Left lung (tissue), 10 donors: ENCODE data around the gene ITGB5. TPM values are rescaled to one million over a fixed set of nuclear protein-coding genes. Genes with fewer than 3 reads are reported as not detected.

Experiments
- ATAC-seq: fragments of 200-7000 bp; cut with Tn5 transposase; one replicate; pipeline ENCODE4 v1.9.1; 2020; ENCODE audit warnings: moderate library complexity
- DNase-seq, 4 donors: peaks; one replicate each; pipeline ENCODE4 v3.0.0-alpha.2; 2013 to 2020
- H3K27ac ChIP-seq, 2 donors: fragments of 200-600 bp; sonication (generic) in 1 of 2; one replicate each; pipeline versions ENCODE4 v1.5.0 to v1.8.0; 2020 to 2021
- H3K27me3 ChIP-seq, 2 donors: fragments of 200-600 bp; sonication (generic) in 1 of 2; one replicate each; pipeline versions ENCODE4 v1.5.0 to v1.8.0; 2020 to 2021
- H3K36me3 ChIP-seq, 2 donors: fragments of 200-600 bp; sonication (generic) in 1 of 2; one replicate each; pipeline versions ENCODE4 v1.5.0 to v1.8.0; 2020 to 2021
- H3K4me1 ChIP-seq, 2 donors: fragments of 200-600 bp; one replicate each; pipeline ENCODE4 v1.8.0; 2021
- H3K4me3 ChIP-seq, 2 donors: fragments of 200-600 bp; sonication (generic) in 1 of 2; one replicate each; pipeline versions ENCODE4 v1.5.0 to v1.8.0; 2020 to 2021; ENCODE audit warnings: mild to moderate bottlenecking in 1 of 2
- H3K9me3 ChIP-seq, 2 donors: fragments of 200-600 bp; sonication (generic) in 1 of 2; one replicate each; pipeline versions ENCODE4 v1.5.0 to v1.8.0; 2020 to 2021
- CTCF ChIP-seq, 2 donors: fragments of 200-600 bp; sonication (generic) in 1 of 2; IDR thresholded peaks; one replicate each; pipeline versions ENCODE4 v1.5.0 to v1.8.0; 2021; ENCODE audit warnings: antibody characterized with exemption in 2 of 2
- intact Hi-C, 2 donors: fragments of 100-400 bp; cut with DNase I; formaldehyde crosslinking; loops; one replicate each; pipeline versions ENCODE4 v1.11.2 to v1.14.2; 2022
- polyA plus RNA-seq, 6 donors: library from polyadenylated mRNA; unstranded; fragments of 120-200 nt; gene quantifications; one replicate each; pipeline ENCODE4 v1.2.1, GENCODE V29; 2013; ENCODE audit not compliant: insufficient read length in 6 of 6
- total RNA-seq, 2 donors: library from RNA; stranded (reverse); fragmentation: NEBNext Ultra II Directional; extraction: Animal tissue kit (Norgen Biotek cat#: 25700); gene quantifications; one replicate each; pipeline ENCODE4 v1.2.1, GENCODE V29; 2021
- donor health status: DM: no; HTN: yes; CAD: no.
- donor health status: DM: no; HTN: no; CAD: no.

Gene ITGB5
- total and polyA plus RNA-seq, 8 donors, result 54.8 to 142 (median 67.4) TPM

- no peak for TF ChIP-seq CTCF (IDR thresholded peaks at IDR 0.05)
- H3K4me1 ChIP-seq, result no peaks in the 10 kb centered on the region
- no peak within 1 kb of the TSS for H3K4me3 ChIP-seq
- no peaks in the 10 kb centered on the region for H3K36me3 ChIP-seq
- H3K27ac ChIP-seq, result no peak within 1 kb of the TSS
- no peaks in the 10 kb centered on the region for H3K27me3 ChIP-seq
- DNase-seq (no peak), ATAC-seq (no peak)
- no peaks in the 10 kb centered on the region for H3K9me3 ChIP-seq
- intact Hi-C loops, result loop anchor here in 1 of 2 donors (10.0 kb wide), 1 partner anchor 230 kb away; no protein-coding TSS in a partner anchor
Observed at GRCh38 chr3:124934577-124934976, 47.4 kb upstream of the ITGB5 start, which contains the start of gene MUC13. Gene MUC13, minus strand, starts transcription at chr3:124934751. Its CDS starts 39 bp downstream, at chr3:124934712.

GRCh38 chr3:124928333-124929202 lies 41.4 kb upstream of the ITGB5 start:
- peak; percentile 58 to 68 for TF ChIP-seq CTCF (IDR thresholded peaks at IDR 0.05)
- no peaks in the 10 kb centered on the region for H3K4me1 ChIP-seq
- no peaks in the 10 kb centered on the region for H3K27me3 ChIP-seq
- DNase-seq (peak in 3 of 4 donors; percentile 30 to 70 (median 56)), ATAC-seq (peak; percentile 88)
- no peak overlapping the region for H3K4me3 ChIP-seq
- H3K9me3 ChIP-seq, result no peaks in the 10 kb centered on the region
- H3K27ac ChIP-seq, result no peak overlapping the region
- intact Hi-C loops, result no loop called here
- H3K36me3 ChIP-seq, result no peaks in the 10 kb centered on the region

GRCh38 chr3:124927574-124928045 lies 40.4 kb upstream of the ITGB5 start:
- Histone ChIP-seq H3K27me3 (no peaks in the 10 kb centered on the region), H3K9me3 (no peaks in the 10 kb centered on the region), H3K36me3 (no peaks in the 10 kb centered on the region), H3K4me3 (no peak overlapping the region), H3K27ac (no peak overlapping the region), H3K4me1 (no peaks in the 10 kb centered on the region)
- no peak for TF ChIP-seq CTCF (IDR thresholded peaks at IDR 0.05)
- ATAC-seq, result no peak
- no peak for DNase-seq
- intact Hi-C loops, result no loop called here

- ATAC-seq (no peak), DNase-seq (no peak)
- H3K27ac ChIP-seq, result no peak overlapping the region
- intact Hi-C loops, result no loop called here
- no peaks in the 10 kb centered on the region for H3K4me1 ChIP-seq
- no peaks in the 10 kb centered on the region for H3K9me3 ChIP-seq
- H3K27me3 ChIP-seq, result no peaks in the 10 kb centered on the region
- H3K4me3 ChIP-seq, result no peak overlapping the region
- TF ChIP-seq CTCF (IDR thresholded peaks at IDR 0.05), result no peak
- no peaks in the 10 kb centered on the region for H3K36me3 ChIP-seq
Observed at GRCh38 chr3:124926426-124927101, 39.4 kb upstream of the ITGB5 start.

GRCh38 chr3:124924741-124925140 lies 37.6 kb upstream of the ITGB5 start:
- no peaks in the 10 kb centered on the region for H3K4me1 ChIP-seq
- intact Hi-C loops, result no loop called here
- no peak overlapping the region for H3K27ac ChIP-seq
- TF ChIP-seq CTCF (IDR thresholded peaks at IDR 0.05), result no peak
- ATAC-seq (no peak), DNase-seq (no peak)
- no peaks in the 10 kb centered on the region for H3K36me3 ChIP-seq
- H3K4me3 ChIP-seq, result no peak overlapping the region
- H3K9me3 ChIP-seq, result no peaks in the 10 kb centered on the region
- H3K27me3 ChIP-seq, result no peaks in the 10 kb centered on the region
